Measurements from ENCODE around the gene S100A13.

The S100A13 gene

DNA sequence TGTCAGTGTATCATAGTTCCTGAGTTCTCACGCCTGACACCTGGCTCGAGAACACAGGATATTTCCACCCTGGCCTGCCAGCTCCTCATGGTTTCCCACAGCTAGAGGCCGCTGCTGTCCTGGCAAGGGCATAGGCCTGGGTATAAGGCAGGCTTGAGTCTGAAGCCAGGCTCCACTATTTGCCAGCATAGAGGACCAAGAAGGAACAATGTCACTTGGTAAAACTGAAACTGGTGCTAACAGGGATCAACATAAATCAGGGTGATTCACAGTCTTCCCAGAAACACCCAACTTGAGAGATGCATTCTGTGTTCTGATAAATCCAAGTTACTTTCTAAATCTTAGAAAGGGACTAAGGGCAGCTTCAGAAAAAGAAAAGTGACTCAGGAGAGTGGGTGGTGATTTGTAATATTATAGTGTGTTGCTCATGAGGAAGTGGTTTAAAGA is 54.7 kb downstream of the S100A13 start:
- Histone ChIP-seq H3K36me3 (ENCODE audit: insufficient read depth, low read length) (no peaks in the 10 kb centered on the region), H3K4me3 (ENCODE audit: low read depth in 1 of 2, low read length in 2 of 2) (no peak overlapping the region), H2AFZ (ENCODE audit: low read depth, low read length) (no peak overlapping the region), H3K9me3 (ENCODE audit: insufficient read depth, low read length, severe bottlenecking) (no peaks in the 10 kb centered on the region), H3K4me1 (ENCODE audit: insufficient read depth, low read length) (peaks cover 9% of the 10 kb centered on the region), H3K27ac (ENCODE audit: low read length) (no peak overlapping the region), H3K9ac (ENCODE audit: low read depth, low read length) (no peak overlapping the region), H3K27me3 (ENCODE audit: insufficient read depth, low read length, poor library complexity) (no peaks in the 10 kb centered on the region), H3K4me2 (ENCODE audit: insufficient read depth, low read length) (no peak overlapping the region), H3K79me2 (ENCODE audit: insufficient read depth, low read length) (no peaks in the 10 kb centered on the region), H4K20me1 (ENCODE audit: insufficient read depth, low read length) (no peaks in the 10 kb centered on the region)
- TF ChIP-seq EZH2 (IDR thresholded peaks at IDR 0.05; ENCODE audit: borderline replicate concordance, low read depth, low read length, severe bottlenecking), result no peak
- TF ChIP-seq, protein P1, sequence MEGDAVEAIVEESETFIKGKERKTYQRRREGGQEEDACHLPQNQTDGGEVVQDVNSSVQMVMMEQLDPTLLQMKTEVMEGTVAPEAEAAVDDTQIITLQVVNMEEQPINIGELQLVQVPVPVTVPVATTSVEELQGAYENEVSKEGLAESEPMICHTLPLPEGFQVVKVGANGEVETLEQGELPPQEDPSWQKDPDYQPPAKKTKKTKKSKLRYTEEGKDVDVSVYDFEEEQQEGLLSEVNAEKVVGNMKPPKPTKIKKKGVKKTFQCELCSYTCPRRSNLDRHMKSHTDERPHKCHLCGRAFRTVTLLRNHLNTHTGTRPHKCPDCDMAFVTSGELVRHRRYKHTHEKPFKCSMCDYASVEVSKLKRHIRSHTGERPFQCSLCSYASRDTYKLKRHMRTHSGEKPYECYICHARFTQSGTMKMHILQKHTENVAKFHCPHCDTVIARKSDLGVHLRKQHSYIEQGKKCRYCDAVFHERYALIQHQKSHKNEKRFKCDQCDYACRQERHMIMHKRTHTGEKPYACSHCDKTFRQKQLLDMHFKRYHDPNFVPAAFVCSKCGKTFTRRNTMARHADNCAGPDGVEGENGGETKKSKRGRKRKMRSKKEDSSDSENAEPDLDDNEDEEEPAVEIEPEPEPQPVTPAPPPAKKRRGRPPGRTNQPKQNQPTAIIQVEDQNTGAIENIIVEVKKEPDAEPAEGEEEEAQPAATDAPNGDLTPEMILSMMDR (IDR thresholded peaks at IDR 0.05; ENCODE audit: borderline replicate concordance, extremely low read depth, low read length, poor library complexity, severe bottlenecking), result peak; percentile 44
- ATAC-seq (ENCODE audit: insufficient read depth, low read depth) (peak; percentile 47; the same call in 2 of the 3 replicates), DNase-seq (peak; percentile 28)

DNA sequence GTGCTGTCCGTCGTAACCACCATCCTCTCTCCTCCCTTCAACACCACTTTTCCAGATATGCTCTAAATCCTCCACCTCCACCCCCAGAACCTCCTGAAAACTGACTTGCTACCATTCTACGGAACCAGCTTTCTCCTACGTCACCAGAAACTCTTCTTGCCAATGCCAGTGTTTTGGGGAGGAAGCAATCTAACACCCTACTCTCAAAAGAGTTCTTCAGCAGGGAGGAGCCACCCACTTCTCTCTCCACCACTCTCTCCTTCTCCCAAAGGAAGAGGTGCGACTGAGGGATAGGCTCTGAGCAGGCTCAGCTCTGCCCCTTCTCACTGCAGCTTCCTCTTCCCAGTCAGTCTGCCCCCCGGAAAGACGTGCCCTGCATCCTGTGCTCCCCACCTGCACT is 55.6 kb downstream of the S100A13 start:
- Histone ChIP-seq H3K36me3 (ENCODE audit: insufficient read depth, low read length) (no peaks in the 10 kb centered on the region), H3K9ac (ENCODE audit: low read depth, low read length) (no peak overlapping the region), H4K20me1 (ENCODE audit: insufficient read depth, low read length) (no peaks in the 10 kb centered on the region), H3K79me2 (ENCODE audit: insufficient read depth, low read length) (no peaks in the 10 kb centered on the region), H3K4me2 (ENCODE audit: insufficient read depth, low read length) (no peak overlapping the region), H3K27me3 (ENCODE audit: insufficient read depth, low read length, poor library complexity) (no peaks in the 10 kb centered on the region), H2AFZ (ENCODE audit: low read depth, low read length) (no peak overlapping the region), H3K4me3 (ENCODE audit: low read depth in 1 of 2, low read length in 2 of 2) (no peak overlapping the region), H3K4me1 (ENCODE audit: insufficient read depth, low read length) (peaks cover 13% of the 10 kb centered on the region), H3K9me3 (ENCODE audit: insufficient read depth, low read length, severe bottlenecking) (no peaks in the 10 kb centered on the region), H3K27ac (ENCODE audit: low read length) (no peak overlapping the region)
- no peak for DNase-seq
- ATAC-seq (ENCODE audit: insufficient read depth, low read depth), result no peak
- TF ChIP-seq EZH2 (IDR thresholded peaks at IDR 0.05; ENCODE audit: borderline replicate concordance, low read depth, low read length, severe bottlenecking), result no peak
- TF ChIP-seq, protein P1 (IDR thresholded peaks at IDR 0.05; ENCODE audit: borderline replicate concordance, extremely low read depth, low read length, poor library complexity, severe bottlenecking), result no peak

DNA sequence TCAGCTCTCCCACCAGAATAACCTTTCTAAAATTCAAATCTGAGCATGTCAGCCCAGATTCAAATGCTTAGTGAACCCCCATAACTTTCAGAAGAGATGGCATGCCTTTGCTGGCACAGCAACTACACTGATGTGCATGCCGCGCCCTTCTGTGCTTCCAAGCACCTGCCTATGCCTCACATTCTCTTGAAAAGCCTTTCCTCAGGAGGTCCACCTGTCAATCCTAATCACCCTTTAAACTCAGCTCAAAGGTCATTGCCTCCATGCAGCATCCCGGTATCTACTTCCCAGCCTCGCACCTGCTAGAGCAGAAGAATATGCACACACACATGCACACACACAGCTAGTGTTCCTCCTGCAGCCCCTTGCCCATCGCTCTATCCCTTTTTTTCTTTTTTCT is 56.4 kb downstream of the S100A13 start:
- TF ChIP-seq, protein P1 (IDR thresholded peaks at IDR 0.05; ENCODE audit: borderline replicate concordance, extremely low read depth, low read length, poor library complexity, severe bottlenecking), result no peak
- TF ChIP-seq EZH2 (IDR thresholded peaks at IDR 0.05; ENCODE audit: borderline replicate concordance, low read depth, low read length, severe bottlenecking), result no peak
- no peaks in the 10 kb centered on the region for H3K9me3 ChIP-seq (ENCODE audit: insufficient read depth, low read length, severe bottlenecking)
- DNase-seq (no peak), ATAC-seq (ENCODE audit: insufficient read depth, low read depth) (no peak)
- H3K27ac ChIP-seq (ENCODE audit: low read length), result no peak overlapping the region
- H3K4me1 ChIP-seq (ENCODE audit: insufficient read depth, low read length), result peaks cover 14% of the 10 kb centered on the region
- H2AFZ ChIP-seq (ENCODE audit: low read depth, low read length), result no peak overlapping the region
- no peaks in the 10 kb centered on the region for H3K79me2 ChIP-seq (ENCODE audit: insufficient read depth, low read length)
- H3K4me2 ChIP-seq (ENCODE audit: insufficient read depth, low read length), result no peak overlapping the region
- H3K36me3 ChIP-seq (ENCODE audit: insufficient read depth, low read length), result no peaks in the 10 kb centered on the region
- no peak overlapping the region for H3K4me3 ChIP-seq (ENCODE audit: low read depth in 1 of 2, low read length in 2 of 2)
- no peak overlapping the region for H3K9ac ChIP-seq (ENCODE audit: low read depth, low read length)
- H3K27me3 ChIP-seq (ENCODE audit: insufficient read depth, low read length, poor library complexity), result no peaks in the 10 kb centered on the region
- no peaks in the 10 kb centered on the region for H4K20me1 ChIP-seq (ENCODE audit: insufficient read depth, low read length)

DNA sequence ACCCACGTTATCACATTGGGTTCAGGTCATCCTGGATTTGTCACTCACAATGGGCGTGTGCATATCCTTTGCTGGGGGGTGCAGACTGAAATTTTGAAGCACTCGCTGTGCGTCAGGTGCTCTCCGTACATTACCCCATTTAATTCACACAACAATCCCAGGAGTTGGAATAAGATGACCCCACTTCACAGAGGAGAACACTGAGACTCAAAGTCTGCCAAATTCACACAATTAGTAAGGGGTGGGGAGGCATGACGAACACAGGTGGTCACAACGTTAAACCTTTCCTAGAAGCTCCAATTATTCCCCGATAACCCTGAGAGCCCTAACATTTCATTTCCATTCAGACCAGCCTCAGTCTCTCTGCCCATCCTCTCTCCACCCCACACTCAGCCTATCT is 57.8 kb downstream of the S100A13 start:
- Histone ChIP-seq H3K27me3 (ENCODE audit: insufficient read depth, low read length, poor library complexity) (no peaks in the 10 kb centered on the region), H2AFZ (ENCODE audit: low read depth, low read length) (no peak overlapping the region), H4K20me1 (ENCODE audit: insufficient read depth, low read length) (no peaks in the 10 kb centered on the region), H3K4me2 (ENCODE audit: insufficient read depth, low read length) (no peak overlapping the region), H3K27ac (ENCODE audit: low read length) (no peak overlapping the region), H3K36me3 (ENCODE audit: insufficient read depth, low read length) (no peaks in the 10 kb centered on the region), H3K9me3 (ENCODE audit: insufficient read depth, low read length, severe bottlenecking) (no peaks in the 10 kb centered on the region), H3K4me3 (ENCODE audit: low read depth in 1 of 2, low read length in 2 of 2) (no peak overlapping the region), H3K4me1 (ENCODE audit: insufficient read depth, low read length) (peaks cover 14% of the 10 kb centered on the region), H3K9ac (ENCODE audit: low read depth, low read length) (no peak overlapping the region), H3K79me2 (ENCODE audit: insufficient read depth, low read length) (no peaks in the 10 kb centered on the region)
- ATAC-seq (ENCODE audit: insufficient read depth, low read depth) (no peak), DNase-seq (no peak)
- TF ChIP-seq, protein P1 (IDR thresholded peaks at IDR 0.05; ENCODE audit: borderline replicate concordance, extremely low read depth, low read length, poor library complexity, severe bottlenecking), result no peak
- no peak for TF ChIP-seq EZH2 (IDR thresholded peaks at IDR 0.05; ENCODE audit: borderline replicate concordance, low read depth, low read length, severe bottlenecking)
